ENCODE measurements around the gene ATP8A2. TPM values are rescaled to one million over a fixed set of nuclear protein-coding genes. Genes with fewer than 3 reads are reported as not detected.
"Not testable (repeated sequence)": the region's sequence is repeated elsewhere in the genome, so short reads cannot be mapped to it uniquely, and the experiment has no call there.

Gene ATP8A2
- total RNA-seq, 2 experiments from 2014 or later = 0.10 to 0.15 TPM

DNA sequence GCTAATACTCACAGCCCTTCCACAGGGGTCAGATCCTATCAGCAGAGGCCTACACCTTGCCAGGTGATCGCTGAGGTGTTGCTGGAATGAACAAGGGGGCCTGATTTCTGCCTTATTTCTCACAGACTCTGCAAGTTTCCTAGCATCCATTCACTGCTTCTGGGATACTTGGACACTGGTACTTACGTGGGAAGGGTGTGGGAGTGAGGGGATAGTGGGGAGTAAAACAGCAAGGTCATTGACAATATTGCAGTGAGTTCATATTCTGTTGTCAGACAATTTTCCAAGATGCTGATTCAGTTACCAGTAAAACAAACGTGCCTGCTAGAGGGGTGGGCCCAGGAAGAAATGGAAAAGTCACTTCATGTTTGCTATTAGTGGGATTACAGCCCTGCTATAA, 403.5 kb downstream of the ATP8A2 start:
- Mint-ChIP-seq H3K9me3 (no peaks in the 10 kb centered on the region), H3K4me1 (peaks cover 4% of the 10 kb centered on the region), H3K36me3 (ENCODE audit: low read depth) (no peaks in the 10 kb centered on the region), H3K27me3 (no peaks in the 10 kb centered on the region), H3K27ac (no peak overlapping the region), H3K4me3 (no peak overlapping the region)
- ChIA-PET POLR2A (no interaction called here), CTCF (no interaction called here)
- no peak for DNase-seq

DNA sequence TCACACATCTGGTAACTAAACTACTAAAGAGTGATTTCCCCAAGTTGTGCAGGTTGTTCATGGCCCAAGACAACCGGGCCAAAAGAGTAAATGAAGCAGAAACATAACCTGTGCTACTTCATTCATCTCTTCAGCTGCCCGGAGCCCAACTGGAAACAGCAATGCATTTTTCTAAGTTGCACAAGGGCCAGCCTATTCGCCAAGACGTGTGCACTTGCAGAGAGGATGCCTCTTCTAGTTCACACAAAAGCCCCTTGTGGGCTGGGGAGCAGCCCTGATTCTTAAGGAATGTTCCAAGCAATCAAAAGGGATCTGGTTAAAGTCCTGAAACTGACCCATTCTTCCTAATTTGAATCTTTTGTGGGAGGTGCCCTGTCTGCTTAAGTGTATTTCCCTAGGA, 404.2 kb downstream of the ATP8A2 start:
- POLR2A ChIA-PET = no interaction called here
- H3K27me3 Mint-ChIP-seq = no peaks in the 10 kb centered on the region
- H3K4me3 Mint-ChIP-seq = no peak overlapping the region
- no peaks in the 10 kb centered on the region for H3K9me3 Mint-ChIP-seq
- no peak for DNase-seq
- H3K4me1 Mint-ChIP-seq = peaks cover 3% of the 10 kb centered on the region
- H3K27ac Mint-ChIP-seq = no peak overlapping the region
- CTCF ChIA-PET = no interaction called here
- no peaks in the 10 kb centered on the region for H3K36me3 Mint-ChIP-seq (ENCODE audit: low read depth)

- no peaks in the 10 kb centered on the region for H3K4me1 Mint-ChIP-seq
- H3K27ac Mint-ChIP-seq = no peak overlapping the region
- ChIA-PET CTCF (no interaction called here), POLR2A (no interaction called here)
- H3K9me3 Mint-ChIP-seq = no peaks in the 10 kb centered on the region
- DNase-seq = no peak
- no peaks in the 10 kb centered on the region for H3K36me3 Mint-ChIP-seq (ENCODE audit: low read depth)
- no peak overlapping the region for H3K4me3 Mint-ChIP-seq
- H3K27me3 Mint-ChIP-seq = no peaks in the 10 kb centered on the region
Measured at GRCh38 chr13:25776722-25777121, 404.9 kb downstream of the ATP8A2 start.

DNA sequence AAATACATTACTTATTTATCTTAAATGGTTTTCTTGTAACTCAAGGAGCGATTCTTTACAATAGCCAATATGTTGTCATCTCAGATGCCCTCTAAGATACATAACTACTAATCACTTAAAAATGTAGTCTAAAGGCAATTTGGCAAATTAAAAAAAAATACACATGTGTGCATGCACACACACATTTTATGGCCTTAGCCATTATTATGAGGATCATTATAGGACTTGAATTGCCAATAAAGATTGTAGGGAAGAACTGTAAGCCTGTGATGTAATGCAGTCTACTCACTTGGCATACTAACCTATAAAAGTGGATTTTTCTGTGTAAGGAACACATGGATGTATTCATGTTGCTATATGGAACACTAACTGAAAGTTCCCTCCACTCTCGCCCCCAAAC, 405.7 kb downstream of the ATP8A2 start:
- no peak for DNase-seq
- H3K27me3 Mint-ChIP-seq = no peaks in the 10 kb centered on the region
- no peak overlapping the region for H3K4me3 Mint-ChIP-seq
- CTCF ChIA-PET = no interaction called here
- H3K9me3 Mint-ChIP-seq = no peaks in the 10 kb centered on the region
- POLR2A ChIA-PET = no interaction called here
- H3K27ac Mint-ChIP-seq = no peak overlapping the region
- H3K36me3 Mint-ChIP-seq (ENCODE audit: low read depth) = no peaks in the 10 kb centered on the region
- no peaks in the 10 kb centered on the region for H3K4me1 Mint-ChIP-seq

DNA sequence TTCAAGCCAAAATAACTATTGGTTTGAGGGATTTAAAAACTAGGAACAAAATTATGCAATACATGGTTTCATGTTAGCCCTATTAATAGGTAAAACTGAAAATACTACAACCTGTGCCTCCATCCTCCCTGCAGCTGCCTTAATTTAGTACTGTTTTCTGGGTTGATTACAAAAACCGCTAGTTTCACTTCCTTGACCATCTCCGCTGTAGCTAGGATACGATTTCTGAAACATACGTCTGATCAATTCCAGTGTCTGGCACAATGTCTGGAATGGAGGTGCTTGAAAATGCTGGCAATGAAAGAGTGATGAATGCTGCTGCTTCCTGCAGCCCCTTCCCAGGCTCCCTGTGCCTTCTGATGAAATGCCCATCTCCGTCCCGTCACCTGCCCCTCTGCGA, 406.6 kb downstream of the ATP8A2 start:
- Mint-ChIP-seq H3K4me1 (no peaks in the 10 kb centered on the region), H3K9me3 (no peaks in the 10 kb centered on the region), H3K27me3 (no peaks in the 10 kb centered on the region), H3K4me3 (no peak overlapping the region), H3K36me3 (ENCODE audit: low read depth) (no peaks in the 10 kb centered on the region), H3K27ac (no peak overlapping the region)
- DNase-seq = no peak
- ChIA-PET CTCF (no interaction called here), POLR2A (no interaction called here)

DNA sequence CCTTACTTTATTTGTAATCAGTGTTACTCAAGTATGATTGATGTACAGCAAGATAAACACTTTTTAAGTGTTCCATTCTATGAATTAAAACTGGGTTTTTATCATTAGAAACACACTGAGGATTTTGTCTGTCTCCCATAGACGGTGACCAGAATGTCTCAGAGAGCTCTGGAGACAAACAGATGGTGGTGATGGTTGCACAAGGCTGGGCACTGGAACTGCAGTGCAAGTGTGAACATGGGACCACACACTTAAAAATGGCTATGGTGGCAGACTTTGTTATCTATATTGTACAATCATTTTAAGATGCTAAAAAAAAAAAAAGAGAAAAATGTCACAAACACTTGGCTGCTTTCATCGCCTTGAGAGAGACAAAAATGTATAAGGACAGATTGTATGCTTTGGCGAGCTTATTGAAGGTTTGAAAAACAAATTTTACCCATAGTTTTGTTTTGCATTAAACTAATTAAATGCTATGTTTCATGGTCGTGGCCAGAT, 407.1 kb downstream of the ATP8A2 start:
- no peak for DNase-seq
- ChIA-PET CTCF (no interaction called here), POLR2A (no interaction called here)
- Mint-ChIP-seq H3K4me1 (no peaks in the 10 kb centered on the region), H3K36me3 (ENCODE audit: low read depth) (no peaks in the 10 kb centered on the region), H3K9me3 (no peaks in the 10 kb centered on the region), H3K27me3 (no peaks in the 10 kb centered on the region), H3K27ac (no peak overlapping the region), H3K4me3 (no peak overlapping the region)

DNA sequence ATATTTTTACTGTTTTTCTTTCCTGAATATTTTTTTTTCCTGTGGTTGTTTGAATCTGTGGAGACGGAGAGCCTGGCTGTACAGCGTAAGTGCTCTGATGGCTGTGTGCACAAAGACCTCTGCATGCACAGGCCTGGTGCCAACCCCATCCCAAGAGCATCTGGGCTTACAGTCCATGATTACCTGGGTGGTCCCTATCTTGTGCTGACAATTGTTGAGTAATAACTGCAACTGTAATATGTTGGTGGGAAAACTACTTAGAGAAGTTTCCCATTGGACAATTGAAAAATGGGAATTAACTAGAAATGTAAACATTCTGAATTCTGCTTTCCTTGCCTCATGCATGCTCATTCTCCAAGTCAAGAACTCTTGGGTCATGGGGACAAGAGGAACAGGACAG, 411.3 kb downstream of the ATP8A2 start:
- H3K9me3 Mint-ChIP-seq = no peaks in the 10 kb centered on the region
- H3K27ac Mint-ChIP-seq = no peak overlapping the region
- no peak overlapping the region for H3K4me3 Mint-ChIP-seq
- H3K4me1 Mint-ChIP-seq = no peaks in the 10 kb centered on the region
- H3K36me3 Mint-ChIP-seq (ENCODE audit: low read depth) = no peaks in the 10 kb centered on the region
- ChIA-PET POLR2A (no interaction called here), CTCF (no interaction called here)
- H3K27me3 Mint-ChIP-seq = peaks cover 4% of the 10 kb centered on the region
- DNase-seq = no peak

DNA sequence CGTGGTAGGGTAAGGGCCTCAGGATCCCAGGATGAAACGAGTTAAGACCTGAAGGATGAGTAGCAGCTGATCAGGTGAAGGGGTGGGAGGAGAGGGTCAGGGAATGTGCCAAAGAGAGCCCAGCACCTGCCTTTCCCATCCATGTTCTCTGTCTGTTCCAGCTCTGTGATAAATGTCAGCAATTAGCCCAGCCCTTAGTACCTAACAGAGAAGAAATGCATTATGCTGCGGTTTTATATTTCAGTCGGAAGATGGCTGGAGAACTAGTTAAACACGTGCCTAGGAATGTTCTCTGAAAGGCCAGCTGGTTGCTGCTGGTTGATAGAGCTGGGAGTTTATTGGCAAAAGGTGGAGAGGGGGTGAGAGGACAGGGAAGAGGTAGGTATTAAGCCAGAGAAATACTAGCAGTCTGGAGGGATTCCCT, 411.8 kb downstream of the ATP8A2 start:
- DNase-seq = no peak
- H3K36me3 Mint-ChIP-seq (ENCODE audit: low read depth) = no peaks in the 10 kb centered on the region
- peaks cover 4% of the 10 kb centered on the region for H3K27me3 Mint-ChIP-seq
- no peaks in the 10 kb centered on the region for H3K4me1 Mint-ChIP-seq
- no peaks in the 10 kb centered on the region for H3K9me3 Mint-ChIP-seq
- H3K27ac Mint-ChIP-seq = no peak overlapping the region
- no peak overlapping the region for H3K4me3 Mint-ChIP-seq
- ChIA-PET CTCF (no interaction called here), POLR2A (no interaction called here)

DNA sequence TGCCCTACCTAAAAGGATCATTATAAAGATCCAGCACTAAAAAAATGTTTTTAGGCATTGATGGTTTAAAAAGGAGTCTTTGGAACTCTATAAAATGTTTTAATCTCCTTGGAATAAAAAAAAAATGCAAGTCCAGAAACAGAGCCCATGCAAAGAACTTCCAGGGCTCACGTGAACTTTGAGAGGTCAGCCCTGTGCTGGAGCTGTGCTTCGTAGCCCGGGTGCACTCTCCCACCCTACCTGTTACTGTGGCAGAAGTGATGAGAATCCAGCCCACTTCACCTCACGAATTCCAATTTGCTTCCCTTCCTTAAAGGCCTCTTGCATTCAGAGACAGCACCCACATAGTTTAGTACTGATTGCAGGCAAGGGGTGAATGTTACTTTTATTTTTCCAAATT, 412.3 kb downstream of the ATP8A2 start:
- CTCF ChIA-PET = no interaction called here
- H3K9me3 Mint-ChIP-seq = no peaks in the 10 kb centered on the region
- no peaks in the 10 kb centered on the region for H3K36me3 Mint-ChIP-seq (ENCODE audit: low read depth)
- POLR2A ChIA-PET = no interaction called here
- DNase-seq = no peak
- peaks cover 4% of the 10 kb centered on the region for H3K27me3 Mint-ChIP-seq
- no peak overlapping the region for H3K4me3 Mint-ChIP-seq
- H3K27ac Mint-ChIP-seq = no peak overlapping the region
- H3K4me1 Mint-ChIP-seq = no peaks in the 10 kb centered on the region

DNA sequence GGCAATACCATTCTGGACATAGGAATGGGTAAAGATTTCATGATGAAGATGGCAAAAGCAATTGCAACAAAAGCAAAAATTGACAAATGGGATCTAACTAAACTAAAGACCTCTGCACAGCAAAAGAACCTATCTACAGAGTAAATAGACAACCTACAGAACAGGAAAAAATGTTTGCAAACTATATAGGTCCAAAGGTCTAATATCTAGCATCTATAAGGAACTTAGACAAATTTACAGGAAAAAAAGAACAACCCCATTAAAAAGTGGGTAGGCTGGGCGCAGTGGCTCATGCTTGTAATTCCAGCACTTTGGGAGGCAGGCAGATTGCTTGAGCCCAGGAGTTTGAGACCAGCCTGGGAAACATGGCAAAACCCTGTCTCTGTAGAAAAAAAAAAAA, 418.4 kb downstream of the ATP8A2 start:
- H3K36me3 Mint-ChIP-seq (ENCODE audit: low read depth); H3K27ac Mint-ChIP-seq; H3K4me1 Mint-ChIP-seq; POLR2A ChIA-PET; H3K4me3 Mint-ChIP-seq; H3K9me3 Mint-ChIP-seq; DNase-seq; H3K27me3 Mint-ChIP-seq; CTCF ChIA-PET: not testable (repeated sequence)

GRCh38 chr13:25795277-25795676, 423.5 kb downstream of the ATP8A2 start:
- Mint-ChIP-seq H3K27me3 (no peaks in the 10 kb centered on the region), H3K36me3 (ENCODE audit: low read depth) (no peaks in the 10 kb centered on the region), H3K27ac (no peak overlapping the region), H3K4me1 (no peaks in the 10 kb centered on the region), H3K4me3 (no peak overlapping the region), H3K9me3 (no peaks in the 10 kb centered on the region)
- CTCF ChIA-PET = no interaction called here
- no peak for DNase-seq
- POLR2A ChIA-PET = no interaction called here

DNA sequence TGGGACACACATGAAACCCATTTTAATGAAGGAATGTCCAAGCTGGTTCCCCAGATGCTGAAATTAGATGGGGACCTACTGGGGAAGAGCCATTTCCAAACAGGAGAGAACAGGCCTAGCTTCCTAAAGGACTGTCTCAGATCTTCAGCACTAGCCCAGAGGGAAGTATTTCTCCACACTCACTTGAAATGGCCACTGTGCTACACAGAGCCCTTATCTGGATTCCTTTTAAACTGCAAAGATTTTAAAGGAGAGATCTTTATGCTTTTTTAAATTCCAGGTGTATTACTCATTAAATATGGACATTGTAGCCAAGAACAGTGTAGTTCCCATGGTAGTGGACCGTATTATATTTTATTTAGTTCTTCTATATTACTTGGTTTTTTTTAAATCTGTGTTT, 424.7 kb downstream of the ATP8A2 start:
- CTCF ChIA-PET = no interaction called here

GRCh38 chr13:25798998-25799397, 427.2 kb downstream of the ATP8A2 start:
- Mint-ChIP-seq H3K36me3 (ENCODE audit: low read depth) (no peaks in the 10 kb centered on the region), H3K4me3 (no peak overlapping the region), H3K4me1 (no peaks in the 10 kb centered on the region), H3K27me3 (peaks cover 3% of the 10 kb centered on the region), H3K9me3 (peaks cover 4% of the 10 kb centered on the region), H3K27ac (no peak overlapping the region)
- ChIA-PET POLR2A (no interaction called here), CTCF (no interaction called here)
- no peak for DNase-seq

More for the DNA sequence above, 424.7 kb downstream of the ATP8A2 start:
- Mint-ChIP-seq H3K36me3 (ENCODE audit: low read depth) (no peaks in the 10 kb centered on the region), H3K4me3 (no peak overlapping the region), H3K27me3 (no peaks in the 10 kb centered on the region), H3K27ac (no peak overlapping the region), H3K4me1 (no peaks in the 10 kb centered on the region), H3K9me3 (no peaks in the 10 kb centered on the region)
- POLR2A ChIA-PET = no interaction called here
- DNase-seq = no peak

- DNase-seq = no peak
- H3K27me3 Mint-ChIP-seq = peaks cover 4% of the 10 kb centered on the region
- ChIA-PET CTCF (no interaction called here), POLR2A (no interaction called here)
- H3K27ac Mint-ChIP-seq = no peak overlapping the region
- no peak overlapping the region for H3K4me3 Mint-ChIP-seq
- H3K4me1 Mint-ChIP-seq = no peaks in the 10 kb centered on the region
- peaks cover 7% of the 10 kb centered on the region for H3K9me3 Mint-ChIP-seq
- no peaks in the 10 kb centered on the region for H3K36me3 Mint-ChIP-seq (ENCODE audit: low read depth)
Measured at GRCh38 chr13:25800523-25800922, 428.7 kb downstream of the ATP8A2 start.

- H3K27ac Mint-ChIP-seq = no peak overlapping the region
- H3K36me3 Mint-ChIP-seq (ENCODE audit: low read depth) = peaks cover 2% of the 10 kb centered on the region
- peaks cover 14% of the 10 kb centered on the region for H3K4me1 Mint-ChIP-seq
- peaks cover 4% of the 10 kb centered on the region for H3K27me3 Mint-ChIP-seq
- H3K9me3 Mint-ChIP-seq = peaks cover 11% of the 10 kb centered on the region
- CTCF ChIA-PET = no interaction called here
- H3K4me3 Mint-ChIP-seq = no peak overlapping the region
- POLR2A ChIA-PET = no interaction called here
- no peak for DNase-seq
Measured at GRCh38 chr13:25802579-25802978, 430.8 kb downstream of the ATP8A2 start.
